NT2/D1 (cell line): ENCODE data around the gene C3orf70.

Experiments used
- SUZ12 ChIP-seq: IDR thresholded peaks from 2 replicates; pipeline ENCODE4 v1.6.1; 2011; ENCODE audit not compliant: insufficient read length, insufficient read depth; ENCODE audit errors: extremely low read depth
- YY1 ChIP-seq: IDR thresholded peaks from 2 replicates; pipeline ENCODE4 v1.6.1; 2011; ENCODE audit not compliant: insufficient read length, insufficient read depth

DNA sequence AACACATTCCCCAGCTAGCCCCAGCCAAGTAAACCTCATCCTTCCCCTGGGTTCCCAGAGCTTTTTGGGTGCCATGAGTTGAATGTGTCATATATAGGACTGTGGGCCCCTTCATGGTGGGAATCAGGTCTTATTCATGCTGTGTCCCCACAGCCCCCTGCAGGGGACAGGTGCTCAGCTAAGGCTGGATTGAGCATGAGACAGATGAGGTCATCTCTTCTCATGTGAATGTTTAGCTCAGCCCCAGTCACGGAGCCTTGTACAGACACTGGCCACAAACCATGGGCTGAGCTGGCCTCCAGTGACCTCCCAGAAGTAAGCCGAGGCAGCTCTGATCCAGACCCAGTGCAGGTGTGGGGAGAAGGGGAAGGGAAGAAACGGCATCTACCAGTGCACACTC is 70.7 kb downstream of the C3orf70 start:
- TF ChIP-seq YY1 (no peak), SUZ12 (no peak)
